CD1c-positive myeloid dendritic cell (primary cell): ENCODE measurements around the gene PDK4.
"Not testable (repeated sequence)": the region's sequence is repeated elsewhere in the genome, so short reads cannot be mapped to it uniquely, and the experiment has no call there.

ENCODE experiments used
- DNase-seq: peaks from one replicate; pipeline ENCODE4 v3.0.0-alpha.2; 2016; ENCODE audit errors: extremely low spot score

Gene PDK4

GRCh38 chr7:95569720-95570119 is 26.6 kb downstream of the PDK4 start:
- DNase-seq, result no peak

GRCh38 chr7:95560674-95561073 is 35.6 kb downstream of the PDK4 start:
- no peak for DNase-seq

- no peak for DNase-seq
Measured at GRCh38 chr7:95558864-95559263, 37.5 kb downstream of the PDK4 start.

DNA sequence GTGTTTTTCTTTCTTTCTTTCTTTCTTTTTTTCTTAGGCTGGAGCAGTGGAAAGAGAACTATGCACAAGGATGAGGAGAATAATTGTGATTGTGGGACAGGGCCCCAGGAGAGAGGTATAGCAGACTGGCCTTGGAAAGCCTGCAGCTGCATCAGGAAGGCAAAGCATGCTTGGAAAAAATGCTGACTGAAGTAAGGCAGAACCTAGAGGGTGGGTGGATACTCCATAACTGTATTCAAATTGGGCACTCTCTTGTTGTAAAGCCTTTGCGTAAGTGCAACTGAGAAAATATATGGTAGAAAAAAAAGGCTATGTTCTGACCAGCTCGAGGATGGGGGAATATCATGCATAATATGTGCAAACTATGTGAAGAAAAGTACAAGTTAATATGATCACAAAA is 39.5 kb downstream of the PDK4 start:
- no peak for DNase-seq

GRCh38 chr7:95553939-95554338 is 42.4 kb downstream of the PDK4 start:
- no peak for DNase-seq

GRCh38 chr7:95552010-95552926 is 44.0 kb downstream of the PDK4 start:
- not testable (repeated sequence) for DNase-seq

GRCh38 chr7:95550546-95550945 is 45.8 kb downstream of the PDK4 start:
- no peak for DNase-seq

GRCh38 chr7:95549818-95550529 is 46.3 kb downstream of the PDK4 start:
- DNase-seq, result no peak

DNA sequence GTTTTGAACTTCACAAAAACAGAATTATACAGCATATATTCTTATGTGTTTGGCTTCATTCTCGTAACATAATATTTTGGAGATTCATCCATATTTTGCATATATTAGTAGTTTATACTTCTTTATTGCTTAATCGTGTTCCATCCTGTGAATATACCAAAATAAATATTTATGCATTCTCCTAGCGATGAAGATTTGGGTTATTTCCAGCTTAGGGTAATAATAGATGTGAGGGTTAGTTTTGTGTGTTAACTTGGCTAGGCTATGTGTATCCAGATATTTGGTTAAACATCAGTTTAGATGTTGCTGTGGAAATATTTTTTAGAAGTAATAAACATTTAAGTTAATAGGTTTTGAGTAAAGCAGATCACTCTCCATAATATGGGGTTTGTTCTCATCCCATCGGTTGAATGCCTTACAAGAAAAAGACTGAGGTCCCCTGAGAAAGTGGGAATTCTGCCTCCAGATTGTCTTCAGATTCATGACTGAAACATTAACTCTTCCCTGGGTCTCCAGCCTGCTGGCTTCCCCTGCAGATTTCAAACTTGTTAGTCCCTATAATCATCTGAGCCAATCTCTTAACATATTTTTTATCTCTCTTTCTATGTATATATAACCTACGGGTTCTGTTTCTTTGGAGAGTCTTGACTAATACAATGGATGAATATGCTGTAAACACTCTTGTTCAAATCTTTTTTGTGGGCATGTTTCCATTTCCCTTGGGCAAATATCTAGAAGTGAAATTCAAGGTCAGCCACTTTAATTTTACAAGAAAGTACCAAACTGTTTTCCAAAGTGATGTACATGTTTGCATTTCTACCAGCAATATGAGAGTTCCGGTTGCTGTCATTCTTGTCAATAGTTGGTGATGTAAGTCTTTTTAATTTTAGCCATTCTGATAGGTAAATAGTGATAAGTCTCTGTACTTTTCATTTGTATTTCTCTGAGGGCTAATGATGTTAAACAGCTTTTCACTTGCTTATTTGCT is 48.7 kb downstream of the PDK4 start:
- DNase-seq, result no peak

DNA sequence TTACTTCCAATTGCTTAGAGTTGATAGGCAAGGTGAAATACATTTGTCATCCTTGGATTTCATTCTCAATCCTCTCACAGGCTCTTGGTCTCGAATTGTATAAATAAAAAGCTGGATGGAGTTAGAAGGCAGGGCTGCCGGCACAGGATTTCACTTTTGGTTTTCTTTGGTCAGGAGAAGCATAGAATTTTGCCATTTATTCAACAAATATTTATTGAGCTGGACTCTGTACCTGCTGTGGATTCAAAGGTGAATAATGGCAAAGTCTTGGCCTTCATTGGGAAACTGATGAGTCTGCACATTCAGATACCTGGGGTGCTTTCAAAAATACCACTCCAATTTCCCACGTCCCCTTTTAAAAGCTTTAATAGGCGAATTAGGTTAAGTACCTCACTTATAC is 49.7 kb downstream of the PDK4 start:
- DNase-seq, result no peak

DNA sequence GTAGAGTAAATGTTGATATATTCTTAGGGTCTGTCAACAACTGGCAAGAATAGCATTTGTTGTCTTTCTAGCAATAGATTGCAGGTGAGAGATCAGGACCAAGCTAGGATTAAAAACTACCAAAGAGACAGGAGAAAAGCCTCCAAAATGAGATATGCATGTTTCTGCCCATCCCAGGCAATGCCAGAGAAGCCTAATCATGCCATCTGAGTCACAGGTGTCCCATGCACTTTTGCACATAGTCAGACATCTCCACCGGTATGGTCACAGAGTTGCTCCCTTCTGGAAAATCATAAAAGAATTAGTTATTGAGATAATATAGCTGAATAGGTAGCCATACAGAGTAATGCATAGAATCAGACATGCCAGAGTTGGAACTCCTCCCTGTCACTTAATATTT is 50.6 kb downstream of the PDK4 start:
- DNase-seq, result no peak

DNA sequence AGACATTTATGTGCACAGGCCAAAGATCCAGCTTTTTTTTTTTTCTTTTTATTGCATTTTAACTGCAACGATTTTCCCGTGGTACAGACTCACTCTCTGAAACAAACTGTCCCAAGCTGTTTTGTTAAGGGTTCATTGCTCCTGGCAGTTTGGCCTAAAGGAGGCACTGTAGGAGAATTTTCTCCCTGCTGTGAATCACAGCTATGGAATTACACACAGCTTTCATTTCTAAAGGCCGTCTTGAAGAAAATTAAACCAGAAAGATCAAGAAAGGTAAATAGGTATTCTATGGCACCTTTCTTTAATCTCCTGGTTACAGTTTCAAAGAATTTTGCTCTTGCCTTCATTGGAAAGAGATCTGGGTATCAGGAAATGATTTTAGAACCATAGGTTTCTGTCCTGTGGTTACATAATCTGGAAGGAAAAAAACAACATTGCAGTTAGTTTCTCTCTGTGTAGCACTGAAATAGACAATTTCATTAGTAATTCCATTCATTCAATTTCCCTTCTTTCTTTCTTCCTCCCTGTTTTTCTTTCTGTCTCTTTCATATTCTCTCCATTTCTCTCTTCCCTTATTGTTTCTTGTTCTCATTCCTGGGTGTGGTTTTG is 51.2 kb downstream of the PDK4 start:
- peak; percentile 34 for DNase-seq

DNA sequence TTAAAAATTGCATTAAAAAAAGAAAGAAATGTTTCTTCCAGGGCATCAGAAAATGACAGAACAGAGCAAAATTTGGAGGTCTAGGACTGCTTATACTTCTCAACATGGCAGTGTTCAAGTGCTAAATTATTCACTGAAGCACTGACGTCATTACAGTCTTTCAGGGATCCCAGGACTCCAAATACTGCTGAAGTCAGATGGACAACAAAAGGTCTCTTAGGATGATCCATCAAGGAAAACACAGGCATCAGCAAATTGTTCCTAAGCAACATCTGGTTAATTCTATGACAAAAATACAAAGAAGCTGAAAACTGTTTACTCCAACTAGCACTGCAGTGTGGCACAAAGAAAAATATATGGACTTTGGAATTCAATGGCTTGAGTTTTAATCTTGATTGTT is 52.1 kb downstream of the PDK4 start:
- no peak for DNase-seq

DNA sequence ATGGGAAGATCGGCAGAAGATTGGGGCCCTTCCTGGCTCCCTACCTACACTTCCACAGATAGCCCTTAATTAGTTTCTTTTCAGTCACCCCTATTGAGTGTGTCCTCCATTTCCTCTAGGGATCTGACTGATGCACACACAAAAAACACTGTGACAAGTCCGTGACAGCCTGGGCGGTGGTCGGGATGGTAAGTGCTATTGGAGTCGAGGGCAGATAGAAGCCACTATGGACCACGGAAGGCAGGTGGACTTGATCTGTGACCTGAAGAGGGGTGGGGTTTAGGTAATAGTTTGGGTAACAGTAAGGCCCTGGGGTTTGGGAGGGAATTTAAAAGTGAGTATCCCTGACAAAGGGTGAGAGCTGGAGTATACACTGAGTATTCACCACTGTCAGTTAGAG is 53.0 kb downstream of the PDK4 start:
- no peak for DNase-seq

DNA sequence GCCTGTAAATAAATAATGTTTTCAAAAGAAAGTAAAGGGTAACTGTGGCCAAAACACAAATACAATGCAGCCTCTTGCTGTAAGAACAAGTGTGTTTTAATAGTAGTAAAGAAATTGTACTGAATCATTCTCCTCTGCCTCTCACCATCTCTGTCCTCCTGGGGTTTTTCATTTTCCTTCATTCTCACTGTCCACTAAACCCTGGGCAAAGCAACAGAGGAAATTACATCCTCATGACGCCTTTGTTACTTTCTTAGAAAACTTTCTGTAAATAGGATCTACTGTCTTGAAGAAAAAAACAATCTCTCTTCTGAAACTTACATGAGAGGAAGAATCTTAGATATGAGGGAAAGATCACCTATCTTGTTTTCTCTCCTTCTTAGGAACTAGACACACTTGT is 56.0 kb downstream of the PDK4 start:
- no peak for DNase-seq

- DNase-seq, result no peak
Measured at GRCh38 chr7:95539426-95539825, 56.9 kb downstream of the PDK4 start.

DNA sequence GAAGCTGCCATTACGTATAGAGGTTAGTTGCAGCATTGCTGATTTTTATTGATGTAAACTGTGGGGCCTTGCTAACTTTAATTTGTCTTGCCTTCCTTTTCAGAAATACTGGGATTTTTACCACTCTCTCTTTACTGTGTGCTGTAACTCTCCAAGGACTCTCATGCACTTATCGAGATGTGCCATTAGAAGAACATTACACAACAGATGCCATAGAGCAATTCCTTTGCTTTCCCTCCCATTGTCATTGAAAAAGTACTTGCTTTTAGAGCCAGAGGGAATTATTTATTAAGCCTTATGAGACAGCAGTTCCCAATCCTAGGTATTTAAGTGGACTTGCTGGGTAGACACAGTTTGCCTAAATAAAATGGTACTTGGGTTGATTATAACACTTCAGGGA is 58.8 kb downstream of the PDK4 start:
- no peak for DNase-seq

DNA sequence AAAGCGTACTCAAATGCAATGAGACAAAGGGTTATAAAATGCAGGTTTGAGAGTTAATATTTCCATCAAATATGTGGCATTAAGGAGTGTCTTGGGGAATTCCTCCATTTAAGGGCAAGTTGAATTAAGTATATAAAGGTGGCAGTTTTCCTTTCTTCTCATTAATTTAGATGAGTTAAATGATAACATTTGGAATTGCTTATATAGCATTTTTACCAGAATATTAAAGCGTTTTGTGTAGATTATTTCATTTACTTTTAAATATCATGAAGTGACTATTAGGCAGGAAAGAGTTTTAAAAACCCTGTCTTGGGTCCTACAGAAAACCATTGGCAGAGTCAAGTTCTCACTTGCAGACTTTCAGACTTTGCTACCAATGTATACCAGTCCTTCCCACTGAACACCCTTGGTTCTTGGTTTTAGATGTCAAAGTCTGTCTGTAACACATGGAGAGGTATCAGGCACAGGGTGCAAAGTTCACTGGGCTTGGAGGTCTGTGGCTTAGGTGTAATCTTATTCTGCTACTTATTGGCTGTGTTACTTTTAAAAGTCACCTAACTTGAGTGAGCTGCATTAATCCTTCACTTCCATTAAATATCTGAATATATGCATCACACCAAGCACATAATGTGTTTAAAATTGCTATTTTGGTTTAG is 59.5 kb downstream of the PDK4 start:
- no peak for DNase-seq

DNA sequence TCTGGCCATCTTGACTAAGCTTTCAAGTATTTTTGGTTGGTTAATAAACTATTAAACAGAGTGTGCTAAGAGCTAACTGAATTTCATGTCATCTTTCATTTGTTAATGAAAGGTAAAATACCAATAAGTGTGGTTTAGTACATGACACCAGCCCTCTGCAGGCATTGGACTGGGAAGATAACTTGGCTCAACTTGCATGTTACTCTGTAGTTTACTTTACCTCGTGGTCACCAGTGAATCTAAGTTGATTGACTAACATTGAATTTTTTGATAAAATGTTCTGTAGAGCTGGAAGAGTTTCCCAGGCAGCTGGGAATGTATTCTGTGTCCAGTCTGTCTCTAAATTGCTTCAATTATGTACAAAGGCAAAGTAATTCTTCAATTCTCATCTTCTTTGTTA is 60.7 kb downstream of the PDK4 start:
- DNase-seq, result no peak

DNA sequence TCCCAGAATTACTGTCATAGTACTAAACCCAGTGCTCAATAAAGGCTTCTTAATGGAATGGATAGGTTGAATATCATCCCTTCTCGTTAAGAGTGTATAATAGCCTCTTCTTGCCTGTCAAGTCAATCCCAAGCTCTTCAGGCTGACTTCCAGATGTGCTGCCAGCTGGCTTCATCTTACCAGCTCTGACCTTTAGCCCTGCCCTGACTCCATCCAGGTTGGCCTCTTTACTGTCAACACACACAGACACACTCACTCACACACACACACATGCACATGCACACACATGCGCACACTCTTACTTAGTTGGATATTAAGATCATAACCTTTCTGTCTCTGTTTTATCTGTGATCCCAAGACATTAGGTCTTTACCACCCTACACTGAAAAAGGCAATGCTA is 61.5 kb downstream of the PDK4 start:
- no peak for DNase-seq
